Activated naive CD4-positive, alpha-beta T cell treated with anti-CD3 and anti-CD28 coated beads, Interleukin-2, amount 10 ng/mL, durations not matched to agents 7 days and 5 days (primary cell): ENCODE data around the gene SMAD9.

Source experiments
- CTCF ChIA-PET: fragments of 350-600 bp; sonication (Branson Sonifier 250); formaldehyde crosslinking; loops from one replicate; lab custom pipeline; 2021; ENCODE audit warnings: antibody characterized with exemption; lab: Charles Lee
- DNase-seq: peaks from one replicate; pipeline ENCODE4 v3.0.0-alpha.2; 2020
- H3K27ac Mint-ChIP-seq: one replicate; pipeline ENCODE4 v1.8.0; 2021; ENCODE audit warnings: mild to moderate bottlenecking, moderate library complexity, mixed read lengths
- H3K27me3 Mint-ChIP-seq: one replicate; pipeline ENCODE4 v1.8.0; 2021; ENCODE audit warnings: mild to moderate bottlenecking, mixed read lengths
- H3K36me3 Mint-ChIP-seq: one replicate; pipeline ENCODE4 v1.8.0; 2021; ENCODE audit warnings: mixed read lengths
- H3K4me1 Mint-ChIP-seq: one replicate; pipeline ENCODE4 v1.8.0; 2021; ENCODE audit warnings: mixed read lengths
- H3K4me3 Mint-ChIP-seq: one replicate; pipeline ENCODE4 v1.8.0; 2021; ENCODE audit warnings: mild to moderate bottlenecking, moderate library complexity, mixed read lengths
- H3K9me3 Mint-ChIP-seq: one replicate; pipeline ENCODE4 v1.8.0; 2021; ENCODE audit warnings: mixed read lengths

SMAD9 gene

GRCh38 chr13:36806102-36806501 lies 113.9 kb downstream of the SMAD9 start:
- Mint-ChIP-seq H3K9me3 (no peaks in the 10 kb centered on the region), H3K4me3 (no peak overlapping the region), H3K4me1 (no peaks in the 10 kb centered on the region)

DNA sequence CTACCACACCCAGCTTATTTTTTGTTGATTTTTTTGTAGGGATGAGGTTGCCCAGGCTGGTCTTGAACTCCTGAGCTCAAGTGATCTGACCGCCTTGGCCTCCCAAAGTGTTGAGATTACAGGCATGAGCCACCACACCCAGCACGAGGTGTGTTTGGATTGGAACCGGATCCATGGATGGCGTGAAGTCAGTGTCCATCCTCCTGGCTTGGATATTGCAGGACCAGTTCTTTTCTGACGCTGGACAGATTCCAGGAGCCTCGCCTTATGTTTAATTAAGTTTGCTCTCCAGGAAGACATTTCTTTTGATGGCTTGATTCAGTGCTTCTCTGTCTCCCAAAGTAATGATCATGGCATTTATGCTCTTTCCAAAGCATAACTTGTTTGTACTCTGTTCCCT lies 115.5 kb downstream of the SMAD9 start:
- CTCF ChIA-PET: interaction anchor here (0.7 kb wide), 1 partner anchor 64 kb away, joined by 3 read pairs; no protein-coding TSS in a partner anchor
- Mint-ChIP-seq H3K27me3 (peaks cover 26% of the 10 kb centered on the region), H3K9me3 (no peaks in the 10 kb centered on the region), H3K27ac (no peak overlapping the region), H3K4me3 (no peak overlapping the region), H3K36me3 (no peaks in the 10 kb centered on the region), H3K4me1 (no peaks in the 10 kb centered on the region)
- DNase-seq: no peak

More at GRCh38 chr13:36806102-36806501, 113.9 kb downstream of the SMAD9 start:
- Mint-ChIP-seq H3K36me3 (no peaks in the 10 kb centered on the region), H3K27ac (no peak overlapping the region), H3K27me3 (peaks cover 22% of the 10 kb centered on the region)
- CTCF ChIA-PET: no interaction called here
- no peak for DNase-seq

DNA sequence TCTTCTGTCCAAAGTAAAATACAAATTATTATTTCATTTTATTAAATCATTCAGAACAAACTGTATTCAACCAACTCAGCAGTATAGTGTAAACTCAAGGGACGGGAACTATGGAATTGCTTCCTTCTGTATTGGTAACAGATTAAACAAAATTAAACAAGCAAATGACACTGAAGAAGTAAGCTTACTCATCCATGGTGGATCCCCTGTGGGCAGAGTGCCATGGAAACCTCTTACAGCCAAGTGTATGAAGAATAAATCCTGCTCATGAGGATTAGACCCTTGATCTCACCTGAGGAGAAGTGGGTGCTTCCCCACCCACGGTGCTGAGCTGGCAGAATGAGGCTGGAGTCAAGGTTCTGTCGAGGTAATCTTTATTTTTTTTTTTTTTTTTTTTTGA lies 119.0 kb downstream of the SMAD9 start:
- H3K9me3 Mint-ChIP-seq: no peaks in the 10 kb centered on the region
- DNase-seq: no peak
- CTCF ChIA-PET: no interaction called here
- no peaks in the 10 kb centered on the region for H3K4me1 Mint-ChIP-seq
- no peak overlapping the region for H3K27ac Mint-ChIP-seq
- peaks cover 19% of the 10 kb centered on the region for H3K27me3 Mint-ChIP-seq
- H3K4me3 Mint-ChIP-seq: no peak overlapping the region
- H3K36me3 Mint-ChIP-seq: no peaks in the 10 kb centered on the region

GRCh38 chr13:36796052-36796451 lies 124.0 kb downstream of the SMAD9 start:
- no peak overlapping the region for H3K27ac Mint-ChIP-seq
- H3K9me3 Mint-ChIP-seq: no peaks in the 10 kb centered on the region
- no peak overlapping the region for H3K4me3 Mint-ChIP-seq
- H3K4me1 Mint-ChIP-seq: no peaks in the 10 kb centered on the region
- no peaks in the 10 kb centered on the region for H3K36me3 Mint-ChIP-seq
- no peak for DNase-seq
- CTCF ChIA-PET: interaction anchor here (0.6 kb wide), 1 partner anchor 16 kb away, joined by 3 read pairs; no protein-coding TSS in a partner anchor
- H3K27me3 Mint-ChIP-seq: peaks cover 13% of the 10 kb centered on the region

- CTCF ChIA-PET: interaction anchor here (0.6 kb wide), 1 partner anchor 17 kb away, joined by 3 read pairs; no protein-coding TSS in a partner anchor
- no peak for DNase-seq
- H3K4me1 Mint-ChIP-seq: no peaks in the 10 kb centered on the region
- peaks cover 12% of the 10 kb centered on the region for H3K27me3 Mint-ChIP-seq
- no peak overlapping the region for H3K4me3 Mint-ChIP-seq
- no peaks in the 10 kb centered on the region for H3K36me3 Mint-ChIP-seq
- no peaks in the 10 kb centered on the region for H3K9me3 Mint-ChIP-seq
- no peak overlapping the region for H3K27ac Mint-ChIP-seq
Observed at GRCh38 chr13:36795463-36795862, 124.6 kb downstream of the SMAD9 start.
